ENCODE data around the gene NPAS3.

Gene NPAS3

DNA sequence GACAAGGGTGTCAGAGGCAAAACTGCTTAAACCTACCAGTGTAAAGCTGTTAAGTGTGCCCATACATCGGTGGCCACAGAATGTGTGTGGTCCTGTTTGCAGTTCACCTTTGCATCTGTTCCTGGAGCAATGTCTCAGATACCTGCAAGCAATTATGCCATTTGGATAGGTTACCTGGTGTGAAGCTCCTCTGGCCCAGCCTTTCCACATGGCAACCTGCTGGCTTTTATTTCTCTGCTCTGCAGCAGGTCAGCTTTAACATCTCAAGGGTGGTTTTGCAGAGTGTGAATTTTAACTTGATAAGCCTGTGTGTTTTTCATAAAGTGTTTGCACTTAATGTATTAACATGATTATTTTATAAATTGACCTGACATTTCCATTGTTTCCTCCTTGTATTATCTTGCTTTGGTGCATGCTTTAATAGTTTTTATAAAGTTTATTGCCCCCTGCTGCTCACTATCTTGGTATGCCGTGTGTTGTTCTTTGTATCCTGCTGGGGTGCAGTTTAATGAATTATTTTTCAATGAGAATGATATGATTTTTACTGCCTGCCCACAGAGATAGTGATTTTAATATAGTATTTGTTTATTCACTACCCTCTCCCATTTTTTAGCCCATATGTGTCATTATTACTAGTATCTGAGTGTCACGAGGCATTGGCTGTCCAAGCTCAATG is 403.8 kb downstream of the NPAS3 start:
- no peak for DNase-seq

DNA sequence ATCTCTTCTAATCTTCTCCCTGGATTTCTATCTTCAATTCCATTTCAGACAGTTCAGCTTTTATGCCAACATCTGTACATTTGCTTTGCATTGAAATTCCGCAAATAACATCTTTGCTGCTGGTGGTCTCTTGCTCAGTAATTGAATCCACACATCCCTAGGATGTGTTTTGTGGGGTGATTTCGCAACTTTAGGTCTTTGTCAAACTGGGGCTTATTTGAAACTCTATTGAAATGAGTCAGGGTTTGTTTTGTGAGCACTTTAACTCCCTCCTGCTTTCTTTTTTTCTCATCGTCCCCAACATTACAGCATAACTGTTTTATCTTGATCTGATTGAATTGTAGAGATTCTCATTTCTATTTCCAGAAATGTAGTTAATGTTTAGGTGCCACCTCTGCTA is 404.3 kb downstream of the NPAS3 start:
- no peak for DNase-seq

DNA sequence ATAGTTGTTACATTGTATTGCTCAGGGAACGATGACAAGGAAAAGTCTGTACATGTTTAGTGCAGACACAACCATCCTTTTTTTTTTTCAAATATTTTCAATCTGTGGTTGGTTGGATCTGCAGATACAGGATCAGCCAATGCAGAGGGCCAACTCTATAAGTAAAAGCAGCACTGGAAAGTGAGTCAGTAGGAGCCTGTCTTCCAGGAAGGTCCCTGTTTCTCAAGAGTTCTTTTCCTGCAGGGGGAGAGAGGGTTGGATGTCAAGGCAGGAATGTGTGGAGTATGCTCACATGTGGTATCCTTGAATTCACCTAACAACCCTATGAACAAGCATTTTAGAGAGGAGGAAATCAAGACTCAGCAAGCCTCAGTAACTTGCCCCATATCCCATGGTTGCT is 409.1 kb downstream of the NPAS3 start:
- DNase-seq, result no peak

DNA sequence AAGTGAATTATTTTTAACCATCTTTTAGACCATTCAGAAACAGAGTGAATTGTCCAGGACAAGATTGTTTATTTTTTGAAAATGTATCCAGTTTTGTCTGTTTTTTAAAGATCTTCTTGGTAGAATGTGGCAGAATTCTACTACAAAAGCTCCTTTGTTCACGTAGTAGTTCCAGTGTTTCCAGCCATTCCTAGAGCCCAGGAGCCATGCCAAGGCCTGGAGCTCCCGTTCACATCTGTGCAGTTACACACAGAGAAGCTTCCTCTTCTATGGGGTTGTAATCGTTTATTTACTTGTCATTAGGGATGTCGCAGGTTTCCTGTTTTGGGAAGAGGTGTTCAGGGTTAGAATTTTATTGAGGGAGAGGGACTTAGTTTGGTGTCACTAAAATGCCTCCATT is 409.8 kb downstream of the NPAS3 start:
- no peak for DNase-seq

DNA sequence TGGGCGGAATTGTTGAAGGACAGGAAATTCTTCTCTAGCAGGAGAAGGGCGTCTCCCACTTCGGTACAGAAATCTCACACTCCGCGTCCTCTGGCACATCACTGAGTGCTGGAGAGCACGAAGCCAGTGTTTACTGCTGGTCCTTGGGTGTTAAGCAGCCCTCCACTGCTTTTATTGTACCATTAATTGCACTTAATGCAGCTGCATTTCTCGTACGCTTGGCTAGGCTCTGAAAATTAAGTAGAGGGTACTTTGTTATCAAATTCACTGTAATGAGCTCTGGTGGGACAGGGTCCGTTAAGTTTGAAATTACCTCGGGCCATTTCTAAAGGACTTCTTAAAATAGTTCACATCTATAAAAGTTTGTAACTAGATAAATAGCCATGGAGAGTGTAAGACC is 411.2 kb downstream of the NPAS3 start:
- no peak for DNase-seq

DNA sequence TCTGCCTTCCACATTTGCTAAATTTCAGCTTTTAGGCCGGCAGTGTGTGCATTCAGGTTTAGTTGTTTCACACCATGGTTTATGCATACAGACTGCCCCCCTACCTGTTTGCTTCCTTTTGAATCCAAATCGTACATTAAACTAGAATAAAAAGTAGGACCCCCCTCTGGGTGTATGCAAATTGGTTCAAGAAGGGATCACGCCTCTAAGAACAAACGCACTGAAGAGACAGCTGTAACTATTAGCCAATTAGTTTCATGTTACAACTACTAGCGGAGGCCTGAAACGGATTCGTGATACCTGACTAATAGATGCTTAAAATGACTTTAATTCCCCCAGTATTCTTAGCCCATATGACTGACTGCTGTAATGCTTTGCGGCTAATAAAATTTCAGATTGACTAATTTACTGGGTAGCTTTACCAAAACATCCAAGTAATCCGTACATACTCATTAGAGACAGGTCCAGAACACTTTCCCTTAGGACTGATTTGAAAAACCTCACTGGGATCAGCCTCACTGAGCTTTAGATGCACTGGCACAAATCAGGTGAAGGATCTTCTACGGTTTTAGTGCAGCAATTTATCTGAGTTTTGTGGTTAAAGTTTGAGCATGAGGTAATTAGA is 411.8 kb downstream of the NPAS3 start:
- DNase-seq, result no peak

DNA sequence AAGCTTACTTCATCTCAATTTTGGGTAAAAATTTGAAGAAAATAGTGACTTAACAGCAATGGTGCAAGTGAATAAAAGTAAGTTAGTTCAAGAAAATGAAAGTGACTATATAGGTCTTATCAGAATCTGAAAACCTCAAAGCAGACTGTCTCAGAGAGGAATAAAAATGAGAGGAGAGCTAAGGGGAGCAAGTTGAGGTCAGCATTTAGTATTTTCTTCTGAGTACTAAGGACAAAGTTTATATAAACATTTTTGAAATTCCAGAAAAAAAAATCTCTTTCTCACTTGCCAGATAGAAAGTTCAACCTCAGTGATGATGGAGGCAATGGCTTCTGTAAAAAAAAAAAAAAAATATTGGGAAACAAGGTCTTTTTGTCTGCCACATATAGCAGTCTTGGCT is 414.1 kb downstream of the NPAS3 start:
- no peak for DNase-seq

DNA sequence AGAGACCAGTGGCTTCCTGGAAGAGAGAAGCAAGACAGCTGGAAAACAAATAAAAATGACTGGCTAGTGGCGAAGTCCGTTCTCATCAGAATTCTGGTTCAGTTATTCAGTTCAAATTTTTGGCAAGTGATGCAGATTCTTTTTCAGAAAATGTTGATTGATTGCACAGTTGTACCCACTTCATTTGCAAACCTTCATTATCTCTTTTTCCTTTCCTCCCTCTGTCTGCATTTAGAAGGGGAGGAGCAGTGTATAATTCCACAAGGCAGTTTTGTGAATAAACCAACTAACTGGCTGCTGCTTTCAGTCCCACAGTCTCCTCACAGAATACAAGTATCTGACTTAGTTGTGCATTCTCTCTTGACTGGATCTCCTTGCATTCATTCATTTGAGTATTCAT is 417.5 kb downstream of the NPAS3 start:
- no peak for DNase-seq

DNA sequence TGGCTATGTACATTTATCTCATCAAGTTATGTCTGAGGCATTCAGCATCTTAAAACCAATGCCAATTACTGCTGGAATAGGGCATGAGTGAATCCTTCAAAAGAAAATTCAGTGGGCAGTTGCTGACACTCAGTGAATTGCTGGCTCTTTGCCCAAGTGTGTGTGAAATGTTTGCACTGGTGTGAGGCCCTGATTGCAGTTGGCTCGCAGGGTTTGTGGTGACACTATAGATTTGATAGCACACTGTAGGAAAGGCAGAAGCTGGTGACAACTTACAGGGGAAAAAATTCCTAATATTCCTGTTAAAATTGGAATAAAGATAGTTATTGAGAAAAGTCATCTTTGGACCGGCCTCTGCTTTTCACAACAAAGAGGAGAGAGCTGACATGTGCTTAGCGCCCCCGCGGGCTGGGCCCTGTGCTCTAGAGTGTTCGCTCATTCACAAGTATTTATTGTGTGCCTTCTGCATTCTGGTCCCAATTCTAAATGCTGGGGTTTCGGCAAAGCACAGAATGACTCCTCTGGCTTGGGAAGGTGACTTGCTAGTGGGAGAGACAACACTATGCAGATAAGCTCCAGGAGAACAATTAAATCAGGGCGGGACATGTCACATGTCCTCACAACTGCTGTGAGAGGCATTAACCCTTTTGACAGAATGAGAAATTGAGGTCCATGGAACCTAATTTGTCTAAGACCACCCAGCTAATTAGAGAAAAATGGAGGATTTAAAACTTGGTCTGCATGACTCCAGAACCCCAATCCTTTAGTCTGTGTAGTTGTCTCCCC is 418.7 kb downstream of the NPAS3 start:
- no peak for DNase-seq

DNA sequence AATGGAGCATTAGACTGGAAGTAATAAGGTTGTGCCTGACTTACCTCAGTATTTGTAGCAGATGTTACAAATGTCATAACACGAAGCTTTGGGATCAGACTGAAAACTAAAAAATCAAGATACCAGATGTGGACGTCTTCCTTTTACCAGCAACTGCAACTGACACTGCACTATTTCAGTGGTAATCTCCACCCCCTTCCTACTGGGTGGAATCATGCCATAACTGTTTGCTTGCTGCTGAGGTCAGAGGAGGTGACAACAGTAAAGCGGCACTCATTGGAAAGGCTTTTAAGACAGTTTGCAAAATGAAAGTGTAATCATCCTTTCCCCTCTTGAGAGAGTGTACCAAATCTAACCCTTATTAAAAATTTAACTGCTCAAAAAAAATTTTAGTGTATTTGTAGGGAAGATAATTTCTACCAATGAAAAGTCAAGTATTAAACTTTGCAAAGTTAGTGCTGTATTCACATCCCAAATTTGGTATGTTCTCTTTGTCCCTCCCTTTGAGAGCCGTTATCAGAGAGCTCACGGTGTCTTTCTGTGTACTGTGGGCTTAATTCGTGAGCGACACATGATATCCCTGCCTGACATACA is 420.7 kb downstream of the NPAS3 start:
- DNase-seq, result no peak

DNA sequence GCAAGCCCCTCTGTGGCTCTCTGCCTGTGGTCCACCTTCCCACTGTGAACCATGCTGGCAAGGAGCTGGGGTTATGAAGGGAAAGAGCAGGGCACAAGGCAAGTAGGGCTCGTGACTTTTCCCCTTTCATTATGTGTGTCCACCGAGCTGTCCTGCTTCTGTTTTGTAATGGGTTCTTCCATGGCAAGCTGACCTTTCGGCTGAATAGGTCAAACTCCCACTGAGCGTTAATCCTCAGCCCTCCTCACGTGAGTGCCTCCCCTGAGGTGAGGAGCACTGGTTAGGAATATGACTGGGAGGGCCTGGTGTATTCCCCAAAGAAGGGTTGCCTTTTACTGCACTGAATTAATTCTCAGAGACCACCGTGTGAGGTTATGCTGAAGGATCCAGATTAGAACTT is 424.3 kb downstream of the NPAS3 start:
- no peak for DNase-seq

DNA sequence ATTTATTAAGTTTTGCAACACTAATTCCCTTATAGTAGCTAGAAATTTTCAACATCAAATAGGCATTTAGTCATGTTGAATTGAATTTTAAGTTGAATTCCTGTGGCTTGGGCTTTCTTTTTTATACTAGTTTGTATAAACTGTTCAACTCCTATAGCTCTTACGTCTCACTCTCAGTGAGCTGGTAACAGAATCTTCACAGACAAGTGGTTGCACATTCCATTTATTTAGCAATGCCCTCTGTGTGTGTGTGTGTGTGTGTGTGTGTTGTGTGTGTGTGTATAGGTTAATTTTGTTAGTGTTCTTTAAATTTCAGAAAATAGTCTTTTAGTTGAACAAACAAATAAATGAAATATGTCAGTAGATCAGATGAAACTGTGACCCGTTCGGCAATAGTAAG is 425.0 kb downstream of the NPAS3 start:
- no peak for DNase-seq

DNA sequence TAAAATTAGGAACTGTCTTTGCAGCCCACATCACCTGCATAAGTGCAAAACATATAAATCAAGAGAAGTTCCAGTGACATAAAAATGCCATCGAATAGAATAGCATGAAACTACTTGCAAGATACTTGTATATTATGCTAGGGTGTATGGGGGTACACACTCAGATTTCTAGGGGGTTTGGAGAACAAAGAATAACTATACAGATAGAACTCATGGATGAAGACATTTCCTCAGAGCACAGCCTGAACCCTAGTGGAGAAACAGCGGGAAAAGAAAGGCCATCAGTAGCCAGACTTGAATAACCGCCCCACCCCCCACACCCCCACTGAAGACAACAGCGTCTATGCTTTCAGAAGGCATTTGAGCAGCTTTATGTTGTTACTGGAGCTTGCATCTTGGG is 425.8 kb downstream of the NPAS3 start:
- DNase-seq, result no peak

DNA sequence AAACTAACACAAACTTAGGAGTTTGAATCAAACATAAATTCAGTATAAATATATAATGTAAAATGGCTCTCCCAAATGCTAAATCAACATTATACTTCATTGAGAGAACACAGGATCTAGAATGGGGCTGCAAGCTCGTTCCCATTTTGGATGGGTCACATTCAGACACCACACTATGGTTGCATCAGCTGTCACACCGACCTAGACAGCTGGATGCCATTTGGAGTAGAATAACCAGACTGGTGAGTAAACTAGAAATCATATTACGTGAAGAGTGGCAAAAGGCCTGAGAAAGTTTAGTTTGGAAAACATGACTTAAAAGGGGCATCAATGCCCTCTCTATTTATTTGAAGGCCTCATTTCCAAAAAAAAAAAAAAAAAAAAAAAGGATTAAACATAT is 430.4 kb downstream of the NPAS3 start:
- no peak for DNase-seq

DNA sequence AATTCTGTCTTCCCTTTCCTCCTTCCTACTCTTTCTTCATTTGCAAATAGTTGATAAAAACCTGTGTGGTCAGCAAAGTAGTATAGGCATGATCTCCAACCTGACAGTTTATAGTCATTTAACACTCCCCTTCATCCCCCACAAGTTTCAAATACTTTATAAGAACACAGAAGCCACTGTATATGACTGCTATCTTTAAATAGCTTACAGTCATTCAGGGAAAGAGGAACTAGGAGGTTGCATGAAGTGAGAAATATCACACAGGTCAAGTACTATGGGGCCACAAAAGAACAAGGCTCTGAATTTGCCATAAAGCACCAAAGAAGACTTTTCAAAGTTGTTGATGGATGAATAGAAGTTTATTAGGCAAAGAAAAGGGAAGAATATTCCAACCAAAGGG is 431.3 kb downstream of the NPAS3 start:
- no peak for DNase-seq

DNA sequence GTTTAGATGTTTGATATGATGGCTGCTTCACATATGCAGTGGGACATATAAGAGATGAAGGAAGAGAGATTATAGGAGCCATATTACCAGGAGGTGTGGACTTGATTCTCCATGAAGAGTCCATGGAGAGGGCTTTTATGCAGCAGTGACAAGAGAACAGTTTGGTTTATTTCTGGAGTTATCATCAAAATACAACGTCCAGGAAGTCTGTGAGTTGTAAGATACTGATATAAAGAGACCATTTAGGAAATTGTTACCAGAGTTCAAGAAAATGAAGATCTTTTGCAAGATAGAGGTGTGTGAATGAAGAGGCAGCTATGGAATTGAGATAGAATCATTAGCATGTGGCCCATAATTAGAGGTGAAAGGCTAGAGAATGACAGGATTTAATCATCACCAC is 431.7 kb downstream of the NPAS3 start:
- no peak for DNase-seq

DNA sequence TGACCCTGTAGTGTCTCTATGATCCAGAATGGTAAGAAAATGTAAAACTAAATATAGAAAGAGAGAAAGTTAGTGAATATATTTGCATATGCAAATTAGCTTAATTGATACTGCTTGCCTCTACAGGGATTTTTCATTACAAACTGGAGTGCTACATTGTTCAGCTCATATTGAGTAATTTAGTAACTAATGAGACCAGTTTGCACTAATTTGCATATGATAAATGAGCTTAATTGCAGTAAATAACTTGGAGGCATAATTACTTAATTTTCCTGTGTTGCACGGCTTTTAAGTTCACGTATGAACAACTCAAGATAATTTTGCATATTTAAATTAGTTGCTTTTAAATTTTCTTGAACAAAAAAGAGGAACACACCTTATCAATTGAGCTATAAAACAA is 436.5 kb downstream of the NPAS3 start:
- no peak for DNase-seq

DNA sequence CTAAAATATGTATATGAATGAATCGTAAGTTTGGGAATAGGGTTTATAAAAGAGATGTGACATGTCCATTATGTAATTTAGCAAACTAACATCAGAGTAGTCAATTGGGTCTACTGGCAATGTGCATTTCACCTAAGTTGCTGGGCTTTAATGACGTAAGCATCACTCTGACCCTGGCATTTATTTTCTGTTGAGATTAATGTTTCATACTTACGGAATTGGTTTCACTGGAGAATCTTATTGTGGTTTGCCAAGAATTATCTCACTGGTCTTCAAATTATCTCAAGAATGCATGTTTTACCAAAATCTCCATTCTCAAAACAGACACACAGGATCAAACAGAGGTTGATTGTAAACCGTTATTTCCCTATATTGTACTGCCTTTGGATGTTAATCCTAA is 437.1 kb downstream of the NPAS3 start:
- DNase-seq, result no peak

DNA sequence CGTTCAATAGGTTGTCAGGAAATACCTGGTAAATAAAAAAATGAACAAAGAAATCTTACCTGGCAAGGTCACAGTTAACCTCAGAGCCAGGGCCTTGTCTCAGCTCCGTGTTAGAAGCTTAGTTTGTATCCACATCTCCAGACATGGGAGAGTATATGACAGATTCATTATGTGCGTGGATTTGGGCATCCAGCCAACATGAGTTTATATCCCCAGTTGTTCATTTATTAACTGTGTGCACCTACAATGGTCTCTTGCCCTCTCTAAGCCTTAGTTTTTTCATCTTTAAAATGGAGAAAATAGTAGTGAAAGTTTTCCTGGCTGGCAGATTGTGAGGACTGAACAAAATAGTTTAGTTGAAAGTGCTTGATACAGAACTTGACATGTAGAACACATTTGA is 437.8 kb downstream of the NPAS3 start:
- DNase-seq, result no peak

DNA sequence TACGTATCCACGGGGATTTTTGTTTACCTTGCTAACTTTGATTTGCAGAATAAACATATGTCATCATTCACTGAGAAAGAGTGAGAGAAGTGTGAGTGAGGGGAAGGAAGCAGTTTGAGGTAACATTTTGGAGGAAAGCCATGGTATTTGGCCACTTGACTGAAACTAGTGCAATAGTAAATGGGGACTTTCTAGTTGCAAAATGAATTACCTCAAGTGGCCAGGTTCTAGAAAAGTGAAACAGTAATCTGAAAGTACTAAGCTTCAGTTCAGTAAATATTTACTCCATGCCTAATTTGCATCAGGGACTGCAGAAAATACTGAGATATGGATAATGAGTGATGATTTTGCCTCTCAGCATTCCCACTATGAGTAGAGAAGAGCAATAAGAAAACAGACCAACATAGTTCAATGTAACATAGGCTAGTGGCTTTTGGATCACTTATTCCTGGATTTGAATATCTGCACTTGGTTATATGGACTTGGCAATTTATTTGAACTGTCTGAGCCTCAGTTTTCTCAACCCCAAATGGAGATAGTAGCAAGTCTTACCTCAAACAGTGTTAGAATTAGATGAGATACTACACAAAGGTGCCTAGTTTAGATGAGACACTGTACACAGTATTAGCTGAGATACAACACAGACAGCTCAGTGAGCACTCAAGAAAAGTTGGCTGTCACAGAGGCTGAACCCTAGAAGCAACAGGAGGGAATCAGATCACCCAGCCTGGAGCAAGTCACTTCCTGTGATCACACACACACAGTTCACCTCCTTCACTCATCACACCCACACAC is 439.1 kb downstream of the NPAS3 start:
- DNase-seq, result no peak

DNA sequence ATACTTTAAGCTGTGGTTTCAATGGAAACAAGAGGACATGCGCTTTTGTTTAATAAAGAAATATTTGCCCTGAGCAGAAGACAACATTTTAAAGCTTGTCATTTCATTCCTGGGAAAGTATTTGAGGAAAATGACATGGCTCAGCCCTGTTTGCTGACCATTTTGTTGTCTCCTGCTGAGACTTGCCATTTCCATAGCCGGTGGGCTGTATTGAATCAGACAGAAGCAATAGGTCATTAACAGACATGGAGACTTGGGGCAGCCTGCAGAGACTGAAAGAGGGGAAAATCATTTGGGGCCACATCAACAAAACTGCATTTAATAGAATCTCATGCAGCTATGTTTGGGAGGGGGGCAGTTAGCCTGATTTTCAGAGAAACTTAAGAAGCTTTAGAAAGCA is 443.0 kb downstream of the NPAS3 start:
- no peak for DNase-seq

DNA sequence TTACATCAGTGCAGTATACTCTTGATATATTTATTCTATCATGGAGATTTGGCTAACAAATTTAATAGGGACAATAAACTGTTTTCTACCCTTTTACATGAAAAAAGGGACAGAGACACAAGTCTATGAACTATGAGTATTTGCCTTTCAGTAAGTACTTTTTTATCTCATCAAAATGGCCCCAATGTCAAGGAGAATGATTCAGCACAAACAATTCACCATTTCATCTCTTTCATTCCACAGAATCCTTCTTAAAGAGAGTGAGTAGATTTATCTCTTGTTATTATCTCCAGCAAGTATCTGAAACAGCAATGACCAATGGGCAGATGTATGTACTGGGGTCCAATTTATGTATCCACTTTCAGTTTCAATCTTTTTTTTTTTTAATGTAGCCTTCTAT is 447.5 kb downstream of the NPAS3 start:
- DNase-seq, result no peak

DNA sequence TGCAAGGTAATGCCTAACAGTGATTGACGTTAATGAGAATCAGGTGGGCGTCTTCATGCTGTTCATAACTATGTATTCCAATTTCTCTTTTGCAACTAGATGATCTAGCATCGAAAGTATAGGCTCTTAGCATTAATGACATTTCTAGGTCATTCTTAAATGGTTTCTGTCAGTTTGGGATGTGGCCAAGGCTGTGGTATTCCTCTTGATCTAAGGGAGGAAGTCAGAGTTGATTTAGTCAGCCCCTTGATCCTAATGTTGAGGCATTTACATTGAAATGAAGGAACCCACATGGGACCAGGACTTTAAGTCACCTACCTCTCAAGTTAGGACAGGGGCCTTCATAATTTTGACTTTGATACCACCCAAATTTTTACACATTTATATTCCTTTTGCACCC is 448.1 kb downstream of the NPAS3 start:
- DNase-seq, result no peak
